HepG2 (cell line): ENCODE measurements around the gene THOC7.

ENCODE experiments used
- KDM5A ChIP-seq: fragments of 200-600 bp; sonication (generic); IDR thresholded peaks from 2 replicates; pipeline ENCODE4 v1.7.0; 2018; ENCODE audit warnings: antibody characterized with exemption, mild to moderate bottlenecking, low read length, borderline replicate concordance
- POLR2A ChIP-seq, 2 experiments: IDR thresholded peaks; 2 replicates each; pipeline ENCODE4 v1.6.1; 2011; ENCODE audit warnings: low read depth in 2 of 2, low read length in 2 of 2, mild to moderate bottlenecking in 1 of 2, moderate library complexity in 1 of 2; ENCODE audit not compliant: insufficient read depth in 1 of 2
- SP2 ChIP-seq: sonication (generic); formaldehyde crosslinking; IDR thresholded peaks from 2 replicates; pipeline ENCODE4 v1.5.1; 2020; ENCODE audit warnings: mild to moderate bottlenecking, missing genetic modification reagents
- TCF7L2 ChIP-seq: IDR thresholded peaks from 2 replicates; pipeline ENCODE4 v1.6.1; 2011; ENCODE audit warnings: mild to moderate bottlenecking, low read depth, low read length, moderate library complexity
- ZBTB21 ChIP-seq: sonication (generic); formaldehyde crosslinking; IDR thresholded peaks from 2 replicates; pipeline ENCODE4 v1.4.0; 2020; ENCODE audit warnings: missing genetic modification reagents
- ZNF20 ChIP-seq: sonication (generic); formaldehyde crosslinking; IDR thresholded peaks from 2 replicates; pipeline ENCODE4 v1.4.0; 2020; ENCODE audit warnings: mild to moderate bottlenecking, moderate library complexity, missing genetic modification reagents
- ZNF367 ChIP-seq: sonication (generic); formaldehyde crosslinking; IDR thresholded peaks from 2 replicates; pipeline ENCODE4 v1.4.0; 2020; ENCODE audit warnings: missing genetic modification reagents, borderline replicate concordance
- ZNF607 ChIP-seq: sonication (generic); formaldehyde crosslinking; IDR thresholded peaks from 2 replicates; pipeline ENCODE4 v1.5.1; 2020; ENCODE audit warnings: missing genetic modification reagents, mild to moderate bottlenecking, borderline replicate concordance

DNA sequence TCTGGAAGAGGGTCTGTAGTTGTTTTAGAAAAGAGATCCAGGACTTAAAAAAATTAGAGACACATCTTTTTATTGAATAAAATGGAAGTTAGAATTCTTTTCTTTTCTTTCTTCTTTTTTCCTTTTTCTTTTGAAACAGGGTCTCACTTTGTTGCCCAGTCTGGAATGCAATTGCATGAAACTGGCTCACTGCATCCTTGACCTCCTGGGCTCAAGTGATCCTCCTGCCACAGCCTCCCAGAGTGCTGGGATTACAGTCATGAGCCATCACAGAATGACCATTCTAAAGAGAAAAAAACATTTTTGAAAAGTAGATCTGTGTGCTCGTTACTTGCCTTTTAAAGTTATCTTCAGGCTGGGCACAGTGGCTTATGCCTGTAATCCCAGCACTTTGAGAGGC, 3.6 kb upstream of the THOC7 start:
- no peak for TF ChIP-seq TCF7L2
- no peak for TF ChIP-seq KDM5A
- TF ChIP-seq SP2, result no peak
- no peak for TF ChIP-seq ZBTB21
- no peak for TF ChIP-seq ZNF367 (CRISPR knock-in tag)
- TF ChIP-seq ZNF20 (CRISPR knock-in tag), result no peak
- TF ChIP-seq ZNF607 (CRISPR knock-in tag), result no peak
- no peak for TF ChIP-seq POLR2A (IDR thresholded peaks at IDR 0.05; ENCODE audit: insufficient read depth in 1 of 2, low read depth in 2 of 2, low read length in 2 of 2)
